PFSK-1 (cell line): Measurements from ENCODE around the gene IL17B.

ENCODE experiments used
- FOXP2 ChIP-seq: optimal IDR thresholded peaks from 2 replicates; pipeline ENCODE3; 2011; ENCODE audit warnings: borderline replicate concordance, control low read depth, inconsistent platforms; ENCODE audit not compliant: insufficient read depth; ENCODE audit errors: extremely low read length, extremely low read depth
- POLR2AphosphoS5 ChIP-seq: IDR thresholded peaks from 2 replicates; pipeline ENCODE4 v1.6.1; 2012; ENCODE audit warnings: low read depth, mild to moderate bottlenecking, control low read depth, low read length, moderate library complexity
- SIN3A ChIP-seq: IDR thresholded peaks from 2 replicates; pipeline ENCODE4 v1.6.1; 2012; ENCODE audit warnings: mild to moderate bottlenecking, low read length, moderate library complexity, borderline replicate concordance; ENCODE audit not compliant: insufficient read depth
- TAF1 ChIP-seq: IDR thresholded peaks from 2 replicates; pipeline ENCODE4 v1.6.1; 2012; ENCODE audit warnings: low read length, control low read depth, borderline replicate concordance; ENCODE audit not compliant: insufficient read depth
- TF ChIP-seq, protein P1 (sequence below), 2 experiments: IDR thresholded peaks; 2 replicates each; pipeline versions ENCODE4 v1.6.1 to v1.8.0; 2011 to 2012; ENCODE audit warnings: low read depth in 2 of 2, low read length in 2 of 2, control low read depth in 1 of 2, inconsistent platforms in 1 of 2, mild to moderate bottlenecking in 1 of 2, moderate library complexity in 1 of 2; ENCODE audit not compliant: insufficient read depth in 1 of 2

The IL17B gene

DNA sequence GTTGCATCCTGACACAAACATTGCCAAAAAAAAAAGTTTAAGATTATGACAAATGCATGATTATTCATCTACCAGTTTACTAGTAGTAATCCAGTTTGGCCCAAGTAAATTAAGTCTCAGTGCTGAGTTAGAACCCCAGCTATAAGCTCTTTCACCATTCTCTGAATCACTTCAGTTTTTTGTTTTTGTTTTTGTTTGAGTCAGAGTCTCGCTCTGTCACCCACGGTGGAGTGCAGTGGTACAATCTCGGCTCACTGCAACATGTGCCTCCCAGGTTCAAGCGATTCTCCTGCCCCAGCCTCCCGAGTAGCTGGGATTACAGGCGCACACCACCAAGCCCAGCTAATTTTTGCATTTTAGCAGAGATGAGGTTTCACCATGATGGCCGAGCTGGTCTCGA lies 22.7 kb downstream of the IL17B start:
- TF ChIP-seq FOXP2 (no peak), SIN3A (no peak), POLR2AphosphoS5 (no peak), TAF1 (no peak)
- TF ChIP-seq, protein P1, sequence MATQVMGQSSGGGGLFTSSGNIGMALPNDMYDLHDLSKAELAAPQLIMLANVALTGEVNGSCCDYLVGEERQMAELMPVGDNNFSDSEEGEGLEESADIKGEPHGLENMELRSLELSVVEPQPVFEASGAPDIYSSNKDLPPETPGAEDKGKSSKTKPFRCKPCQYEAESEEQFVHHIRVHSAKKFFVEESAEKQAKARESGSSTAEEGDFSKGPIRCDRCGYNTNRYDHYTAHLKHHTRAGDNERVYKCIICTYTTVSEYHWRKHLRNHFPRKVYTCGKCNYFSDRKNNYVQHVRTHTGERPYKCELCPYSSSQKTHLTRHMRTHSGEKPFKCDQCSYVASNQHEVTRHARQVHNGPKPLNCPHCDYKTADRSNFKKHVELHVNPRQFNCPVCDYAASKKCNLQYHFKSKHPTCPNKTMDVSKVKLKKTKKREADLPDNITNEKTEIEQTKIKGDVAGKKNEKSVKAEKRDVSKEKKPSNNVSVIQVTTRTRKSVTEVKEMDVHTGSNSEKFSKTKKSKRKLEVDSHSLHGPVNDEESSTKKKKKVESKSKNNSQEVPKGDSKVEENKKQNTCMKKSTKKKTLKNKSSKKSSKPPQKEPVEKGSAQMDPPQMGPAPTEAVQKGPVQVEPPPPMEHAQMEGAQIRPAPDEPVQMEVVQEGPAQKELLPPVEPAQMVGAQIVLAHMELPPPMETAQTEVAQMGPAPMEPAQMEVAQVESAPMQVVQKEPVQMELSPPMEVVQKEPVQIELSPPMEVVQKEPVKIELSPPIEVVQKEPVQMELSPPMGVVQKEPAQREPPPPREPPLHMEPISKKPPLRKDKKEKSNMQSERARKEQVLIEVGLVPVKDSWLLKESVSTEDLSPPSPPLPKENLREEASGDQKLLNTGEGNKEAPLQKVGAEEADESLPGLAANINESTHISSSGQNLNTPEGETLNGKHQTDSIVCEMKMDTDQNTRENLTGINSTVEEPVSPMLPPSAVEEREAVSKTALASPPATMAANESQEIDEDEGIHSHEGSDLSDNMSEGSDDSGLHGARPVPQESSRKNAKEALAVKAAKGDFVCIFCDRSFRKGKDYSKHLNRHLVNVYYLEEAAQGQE (IDR thresholded peaks at IDR 0.05; ENCODE audit: insufficient read depth in 1 of 2, low read depth in 2 of 2, low read length in 2 of 2), result no peak

GRCh38 chr5:149355688-149356087 lies 23.4 kb downstream of the IL17B start:
- TF ChIP-seq FOXP2 (no peak), SIN3A (no peak), TAF1 (no peak), POLR2AphosphoS5 (no peak)
- TF ChIP-seq, protein P1 (IDR thresholded peaks at IDR 0.05; ENCODE audit: insufficient read depth in 1 of 2, low read depth in 2 of 2, low read length in 2 of 2), result no peak

DNA sequence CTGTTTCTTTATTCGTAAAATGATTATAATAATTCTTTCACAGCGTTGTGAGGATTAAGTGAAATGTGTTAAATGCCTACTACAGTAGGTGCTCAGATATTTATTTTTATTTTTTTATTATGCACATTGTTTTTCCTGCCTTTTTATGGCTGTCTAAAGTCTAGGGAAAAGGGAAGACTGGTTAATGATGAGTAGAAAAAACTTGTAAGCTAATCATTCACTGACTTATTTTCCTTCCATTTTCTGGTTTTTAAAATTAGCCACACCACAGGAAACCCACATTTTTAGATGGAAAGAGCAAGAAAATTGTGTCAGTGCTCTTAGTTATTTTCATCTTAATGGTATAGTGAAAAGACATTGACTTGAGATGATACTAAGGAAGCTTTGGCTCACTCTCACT lies 25.2 kb downstream of the IL17B start:
- TF ChIP-seq, protein P1 (IDR thresholded peaks at IDR 0.05; ENCODE audit: insufficient read depth in 1 of 2, low read depth in 2 of 2, low read length in 2 of 2), result no peak
- TF ChIP-seq POLR2AphosphoS5, result no peak
- TF ChIP-seq SIN3A, result no peak
- no peak for TF ChIP-seq FOXP2
- no peak for TF ChIP-seq TAF1

GRCh38 chr5:149352169-149352568 lies 26.9 kb downstream of the IL17B start:
- TF ChIP-seq, protein P1 (IDR thresholded peaks at IDR 0.05; ENCODE audit: insufficient read depth in 1 of 2, low read depth in 2 of 2, low read length in 2 of 2), result no peak
- TF ChIP-seq POLR2AphosphoS5 (no peak), SIN3A (no peak), TAF1 (no peak)

DNA sequence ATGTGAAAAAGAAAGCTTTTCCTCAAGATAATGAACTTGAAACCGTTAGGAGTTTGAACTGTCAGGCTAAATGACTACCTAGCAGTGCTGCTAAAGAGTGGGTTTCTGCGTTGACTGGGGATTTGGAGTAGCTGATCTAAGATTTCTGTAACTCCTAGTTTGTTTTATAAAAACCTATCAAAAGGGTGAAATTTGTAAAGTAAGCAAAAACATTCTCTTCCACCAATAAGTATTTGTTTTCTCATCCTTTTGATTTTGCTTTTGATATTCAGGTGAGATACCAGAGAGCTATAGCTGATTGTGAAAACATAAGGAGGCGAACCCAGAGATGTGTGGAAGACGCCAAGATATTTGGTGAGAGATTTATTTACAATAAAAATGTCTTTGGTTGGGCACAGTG lies 29.7 kb downstream of the IL17B start:
- no peak for TF ChIP-seq SIN3A
- TF ChIP-seq POLR2AphosphoS5, result no peak
- TF ChIP-seq TAF1, result no peak
- TF ChIP-seq, protein P1 (IDR thresholded peaks at IDR 0.05; ENCODE audit: insufficient read depth in 1 of 2, low read depth in 2 of 2, low read length in 2 of 2), result no peak
- TF ChIP-seq FOXP2, result no peak
